COLO668 (cell line): Measurements from ENCODE around the gene NRCAM.
"Not testable (repeated sequence)": the region's sequence is repeated elsewhere in the genome, so short reads cannot be mapped to it uniquely, and the experiment has no call there.

ENCODE experiments used
- DNase-seq: peaks from one replicate; lab custom pipeline; 2025; ENCODE audit not compliant: unreplicated experiment; lab: John Stamatoyannopoulos, UW

NRCAM gene

GRCh38 chr7:108403597-108404217 lies 52.5 kb downstream of the NRCAM start:
- DNase-seq = no peak

- DNase-seq = no peak
Observed at GRCh38 chr7:108402865-108403264, 53.4 kb downstream of the NRCAM start.

GRCh38 chr7:108396080-108396479 lies 60.2 kb downstream of the NRCAM start:
- DNase-seq = no peak

- no peak for DNase-seq
Observed at GRCh38 chr7:108395426-108395825, 60.8 kb downstream of the NRCAM start.

- DNase-seq = peak; percentile 24
Observed at GRCh38 chr7:108393097-108393496, 63.1 kb downstream of the NRCAM start.

GRCh38 chr7:108387686-108388085 lies 68.5 kb downstream of the NRCAM start:
- not testable (repeated sequence) for DNase-seq

- peak; percentile 61 for DNase-seq
Observed at GRCh38 chr7:108385834-108386422, 70.3 kb downstream of the NRCAM start.

- no peak for DNase-seq
Observed at GRCh38 chr7:108384716-108385483, 71.3 kb downstream of the NRCAM start.

GRCh38 chr7:108382932-108383331 lies 73.3 kb downstream of the NRCAM start:
- no peak for DNase-seq

GRCh38 chr7:108380517-108380916 lies 75.7 kb downstream of the NRCAM start:
- no peak for DNase-seq

GRCh38 chr7:108376206-108376605 lies 80.0 kb downstream of the NRCAM start:
- DNase-seq = peak; percentile 56

- no peak for DNase-seq
Observed at GRCh38 chr7:108375668-108376067, 80.6 kb downstream of the NRCAM start.

GRCh38 chr7:108374899-108375298 lies 81.3 kb downstream of the NRCAM start:
- DNase-seq = no peak

- no peak for DNase-seq
Observed at GRCh38 chr7:108372618-108373017, 83.6 kb downstream of the NRCAM start.

- no peak for DNase-seq
Observed at GRCh38 chr7:108370616-108371015, 85.6 kb downstream of the NRCAM start.

- DNase-seq = no peak
Observed at GRCh38 chr7:108368466-108368865, 87.8 kb downstream of the NRCAM start.

GRCh38 chr7:108367946-108368345 lies 88.3 kb downstream of the NRCAM start:
- no peak for DNase-seq

- DNase-seq = no peak
Observed at GRCh38 chr7:108367314-108367713, 88.9 kb downstream of the NRCAM start.

- no peak for DNase-seq
Observed at GRCh38 chr7:108363659-108364058, 92.6 kb downstream of the NRCAM start.

- DNase-seq = no peak
Observed at GRCh38 chr7:108360058-108360800, 96.0 kb downstream of the NRCAM start.

GRCh38 chr7:108358553-108358952 lies 97.7 kb downstream of the NRCAM start:
- peak; percentile 83 for DNase-seq

- DNase-seq = peak; percentile 18
Observed at GRCh38 chr7:108351729-108352131, 104.5 kb downstream of the NRCAM start.
